Thyroid gland (tissue), 4 donors: Measurements from ENCODE around the gene PLCB4. TPM values are rescaled to one million over a fixed set of nuclear protein-coding genes. Genes with fewer than 3 reads are reported as not detected.

Experiments
- DNase-seq, 2 donors: peaks; one replicate each; pipeline ENCODE4 v3.0.0-alpha.2; 2019
- H3K27ac ChIP-seq, 3 donors: fragments of 200-600 bp; sonication (generic); 1 replicate in 2 of 3; 2 replicates in 1 of 3; pipeline ENCODE4 v1.5.1; 2016 to 2019; ENCODE audit warnings: mild to moderate bottlenecking in 1 of 3, moderate library complexity in 1 of 3
- H3K27me3 ChIP-seq: fragments of 200-600 bp; sonication (generic); one replicate; pipeline ENCODE4 v1.5.1; 2019
- H3K36me3 ChIP-seq, 2 donors: fragments of 200-600 bp; sonication (generic); one replicate each; pipeline ENCODE4 v1.5.1; 2016 to 2019
- H3K4me1 ChIP-seq, 2 donors: fragments of 200-600 bp; sonication (generic); one replicate each; pipeline ENCODE4 v1.5.1; 2017 to 2019
- H3K4me3 ChIP-seq, 3 donors: fragments of 200-600 bp; sonication (generic); replicated peaks in 1 of 3; 1 replicate in 2 of 3; 2 replicates in 1 of 3; pipeline ENCODE4 v1.5.1; 2016; ENCODE audit warnings: mild to moderate bottlenecking in 1 of 3
- H3K9me3 ChIP-seq: fragments of 200-600 bp; sonication (generic); one replicate; pipeline ENCODE4 v1.5.1; 2017
- POLR2A ChIP-seq, 2 donors: fragments of 450-650 bp; IDR thresholded peaks; one replicate each; pipeline ENCODE4 v1.6.1; 2017; ENCODE audit warnings: antibody characterized with exemption in 2 of 2, mild to moderate bottlenecking in 2 of 2, moderate library complexity in 1 of 2
- WGBS, 2 donors: methylation state at CpG; one replicate each; pipeline ENCODE4 v1.1.5; 2017; 5-methylcytosine and 5-hydroxymethylcytosine counted together
- intact Hi-C: fragments of 100-400 bp; cut with DNase I; formaldehyde crosslinking; loops from one replicate; pipeline ENCODE4 v1.15.1; 2023
- total RNA-seq, 4 donors: library from RNA; depleted of rRNA; stranded (reverse); fragments of >200 nt; gene quantifications; one replicate each; pipeline ENCODE4 v1.2.3, GENCODE V29; 2016
- TF ChIP-seq, protein P1 (sequence below), 6 experiments: fragments of 200-600 bp in 3 of 6; fragments of 450-650 bp in 3 of 6; sonication (generic) in 3 of 6; IDR thresholded peaks; one replicate each; pipeline ENCODE4 v1.5.1; 2016 to 2019; ENCODE audit warnings: antibody characterized with exemption in 6 of 6, mild to moderate bottlenecking in 2 of 6, inconsistent platforms in 1 of 6, moderate library complexity in 1 of 6

The PLCB4 gene
- total RNA-seq, 4 donors from 2014 or later, result 50.9 to 77.9 (median 67.9) TPM

DNA sequence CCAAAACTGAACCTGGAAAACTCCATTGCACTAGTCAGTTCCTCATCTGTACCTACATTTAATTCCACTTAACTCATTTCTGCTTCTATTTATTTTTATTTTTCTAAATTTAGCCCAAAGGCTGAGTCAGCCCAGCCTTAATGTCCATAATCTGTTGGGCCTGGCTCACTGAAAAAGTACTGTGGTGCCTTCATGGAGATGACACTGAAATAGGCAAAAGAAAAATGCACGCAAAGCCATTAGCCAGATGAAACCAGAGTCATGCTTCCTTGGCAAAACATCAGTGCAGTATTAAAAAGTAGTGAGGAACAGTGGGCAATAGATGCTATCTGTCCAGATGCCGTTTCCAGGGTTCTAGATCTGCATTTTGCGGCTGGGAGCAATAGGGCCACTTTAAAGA is 14.7 kb upstream of the PLCB4 start:
- Histone ChIP-seq H3K4me1 (no peaks in the 10 kb centered on the region), H3K27ac (no peak overlapping the region), H3K27me3 (no peaks in the 10 kb centered on the region), H3K36me3 (no peaks in the 10 kb centered on the region), H3K4me3 (no peak overlapping the region), H3K9me3 (no peaks in the 10 kb centered on the region)
- no peak for DNase-seq
- 94 to 96% methylated on average over 3 of the region's 3 CpGs for WGBS, 2 donors
- TF ChIP-seq POLR2A (IDR thresholded peaks at IDR 0.05), result no peak
- TF ChIP-seq, protein P1, sequence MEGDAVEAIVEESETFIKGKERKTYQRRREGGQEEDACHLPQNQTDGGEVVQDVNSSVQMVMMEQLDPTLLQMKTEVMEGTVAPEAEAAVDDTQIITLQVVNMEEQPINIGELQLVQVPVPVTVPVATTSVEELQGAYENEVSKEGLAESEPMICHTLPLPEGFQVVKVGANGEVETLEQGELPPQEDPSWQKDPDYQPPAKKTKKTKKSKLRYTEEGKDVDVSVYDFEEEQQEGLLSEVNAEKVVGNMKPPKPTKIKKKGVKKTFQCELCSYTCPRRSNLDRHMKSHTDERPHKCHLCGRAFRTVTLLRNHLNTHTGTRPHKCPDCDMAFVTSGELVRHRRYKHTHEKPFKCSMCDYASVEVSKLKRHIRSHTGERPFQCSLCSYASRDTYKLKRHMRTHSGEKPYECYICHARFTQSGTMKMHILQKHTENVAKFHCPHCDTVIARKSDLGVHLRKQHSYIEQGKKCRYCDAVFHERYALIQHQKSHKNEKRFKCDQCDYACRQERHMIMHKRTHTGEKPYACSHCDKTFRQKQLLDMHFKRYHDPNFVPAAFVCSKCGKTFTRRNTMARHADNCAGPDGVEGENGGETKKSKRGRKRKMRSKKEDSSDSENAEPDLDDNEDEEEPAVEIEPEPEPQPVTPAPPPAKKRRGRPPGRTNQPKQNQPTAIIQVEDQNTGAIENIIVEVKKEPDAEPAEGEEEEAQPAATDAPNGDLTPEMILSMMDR (IDR thresholded peaks at IDR 0.05), result no peak
- intact Hi-C loops, result no loop called here

DNA sequence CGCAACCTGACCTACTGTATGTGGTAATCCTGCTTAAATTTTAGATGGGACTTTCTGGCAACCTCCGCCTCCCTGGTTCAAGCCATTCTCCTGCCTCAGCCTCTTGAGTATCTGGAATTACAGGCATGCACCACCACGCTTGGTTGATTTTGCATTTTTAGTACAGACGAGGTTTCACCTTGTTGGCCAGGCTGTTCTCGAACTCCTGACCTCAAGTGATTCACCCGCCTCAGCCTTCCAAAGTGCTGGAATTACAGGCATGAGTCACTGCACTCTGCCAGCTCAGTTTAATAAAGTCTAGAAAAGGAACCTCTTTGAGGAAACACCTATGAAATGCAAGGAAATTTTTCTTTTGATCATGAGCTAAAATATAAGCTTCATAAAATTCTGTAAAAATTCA is 9.0 kb upstream of the PLCB4 start:
- H3K27ac ChIP-seq, result no peak overlapping the region
- H3K36me3 ChIP-seq, result no peaks in the 10 kb centered on the region
- H3K9me3 ChIP-seq, result no peaks in the 10 kb centered on the region
- no peaks in the 10 kb centered on the region for H3K27me3 ChIP-seq
- H3K4me3 ChIP-seq, result no peak overlapping the region
- TF ChIP-seq POLR2A (IDR thresholded peaks at IDR 0.05), result no peak
- TF ChIP-seq, protein P1 (IDR thresholded peaks at IDR 0.05), result no peak
- intact Hi-C loops, result no loop called here
- H3K4me1 ChIP-seq, result no peaks in the 10 kb centered on the region
- WGBS, 2 donors, result 79 to 80% methylated on average over 6 of the region's 6 CpGs
- DNase-seq, result no peak

DNA sequence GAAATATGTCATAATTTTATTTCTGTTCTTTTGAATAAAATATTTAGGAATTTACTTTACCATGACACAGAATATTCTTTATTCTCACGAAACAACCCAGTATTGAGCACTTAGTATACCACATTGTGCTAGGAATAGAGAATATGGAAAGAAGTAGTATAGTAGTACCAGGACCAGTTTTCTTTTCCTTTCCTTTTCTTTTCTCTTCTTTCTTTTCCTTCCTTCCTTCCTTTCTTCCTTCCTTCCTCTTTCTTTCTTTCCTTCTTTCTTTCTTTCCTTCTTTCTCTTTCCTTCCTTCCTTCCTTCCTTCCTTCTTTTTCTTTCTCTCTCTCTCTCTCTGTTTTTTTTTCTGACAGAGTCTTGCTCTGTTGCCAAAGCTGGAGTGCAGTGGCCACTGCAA is 7.5 kb upstream of the PLCB4 start:
- Histone ChIP-seq H3K27me3 (no peaks in the 10 kb centered on the region), H3K36me3 (no peaks in the 10 kb centered on the region), H3K27ac (no peak overlapping the region), H3K4me3 (no peak overlapping the region), H3K9me3 (no peaks in the 10 kb centered on the region), H3K4me1 (no peaks in the 10 kb centered on the region)
- DNase-seq, result no peak
- intact Hi-C loops, result no loop called here
- TF ChIP-seq, protein P1 (IDR thresholded peaks at IDR 0.05), result no peak
- TF ChIP-seq POLR2A (IDR thresholded peaks at IDR 0.05), result no peak
- 91 to 95% methylated on average over 1 of the region's 1 CpG for WGBS, 2 donors

DNA sequence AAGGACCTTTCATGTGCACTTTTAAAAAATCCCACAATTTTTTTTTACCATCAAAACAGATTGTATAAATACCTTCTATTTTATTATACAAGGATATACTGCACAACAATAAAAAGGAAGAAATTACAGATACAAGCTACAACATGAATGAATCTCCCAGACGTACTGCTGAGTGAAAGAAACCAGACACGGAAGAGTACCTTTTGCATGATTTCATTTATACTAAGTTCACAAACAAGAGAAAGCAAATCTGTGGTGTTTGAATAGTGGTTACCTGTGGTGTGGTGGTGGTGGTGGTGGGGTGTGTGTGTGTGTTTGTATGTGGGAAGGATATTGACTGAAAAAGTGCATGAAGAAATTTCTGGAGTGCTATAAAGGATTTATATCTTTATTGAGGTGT is 6.8 kb upstream of the PLCB4 start:
- Histone ChIP-seq H3K27me3 (no peaks in the 10 kb centered on the region), H3K4me1 (no peaks in the 10 kb centered on the region), H3K27ac (no peak overlapping the region), H3K9me3 (no peaks in the 10 kb centered on the region), H3K36me3 (no peaks in the 10 kb centered on the region), H3K4me3 (no peak overlapping the region)
- WGBS, 2 donors, result 94 to 100% methylated on average over 2 of the region's 2 CpGs
- TF ChIP-seq, protein P1 (IDR thresholded peaks at IDR 0.05), result no peak
- no peak for TF ChIP-seq POLR2A (IDR thresholded peaks at IDR 0.05)
- intact Hi-C loops, result no loop called here
- no peak for DNase-seq

DNA sequence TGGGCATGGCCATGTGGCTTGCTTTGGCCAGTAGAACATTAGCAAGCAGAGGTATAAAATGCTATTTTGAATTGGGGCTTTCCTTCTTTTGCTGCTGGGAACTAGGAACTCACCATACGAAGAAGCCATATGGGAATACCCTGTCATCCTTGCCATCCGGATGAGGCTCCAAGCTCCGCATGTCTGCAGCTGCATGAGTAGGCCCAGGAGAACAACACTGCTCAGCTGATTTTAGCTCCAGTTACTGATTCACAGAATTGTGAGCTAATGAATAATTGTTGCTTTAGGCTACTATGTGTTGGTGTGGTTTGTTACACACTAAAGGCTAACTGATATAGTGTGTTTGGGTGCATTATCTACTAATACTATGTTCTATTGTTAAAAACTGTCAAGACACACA is 2.7 kb upstream of the PLCB4 start:
- 85% methylated on average over 3 of the region's 3 CpGs for WGBS, 2 donors
- no peaks in the 10 kb centered on the region for H3K36me3 ChIP-seq
- intact Hi-C loops, result no loop called here

More for the DNA sequence above, 2.7 kb upstream of the PLCB4 start:
- no peak overlapping the region for H3K4me3 ChIP-seq
- H3K27ac ChIP-seq, result no peak overlapping the region
- TF ChIP-seq, protein P1 (IDR thresholded peaks at IDR 0.05), result no peak
- TF ChIP-seq POLR2A (IDR thresholded peaks at IDR 0.05), result no peak
- H3K4me1 ChIP-seq, result peaks cover 0 to 9% of the 10 kb centered on the region in 2 donors
- H3K27me3 ChIP-seq, result no peaks in the 10 kb centered on the region
- no peaks in the 10 kb centered on the region for H3K9me3 ChIP-seq
- no peak for DNase-seq
